SU-DHL-6 (cell line): Measurements from ENCODE around the gene TSNAX.
"Not testable (repeated sequence)": the region's sequence is repeated elsewhere in the genome, so short reads cannot be mapped to it uniquely, and the experiment has no call there.

Source experiments
- EZH2phosphoT487 ChIP-seq: fragments of 200-600 bp; sonication (generic), shearing (Covaris generic); conservative IDR thresholded peaks from 2 replicates; pipeline ENCODE4 v1.6.1; 2018; ENCODE audit warnings: mild to moderate bottlenecking, antibody characterized with exemption, low read length, moderate library complexity, mixed read lengths
- TF ChIP-seq, protein P1 (sequence below): fragments of 200-600 bp; sonication (generic); IDR thresholded peaks from one replicate; pipeline ENCODE4 v1.5.1; 2017; ENCODE audit warnings: antibody characterized with exemption, mild to moderate bottlenecking, low read length, moderate library complexity; ENCODE audit not compliant: insufficient read depth, poor library complexity, severe bottlenecking

DNA sequence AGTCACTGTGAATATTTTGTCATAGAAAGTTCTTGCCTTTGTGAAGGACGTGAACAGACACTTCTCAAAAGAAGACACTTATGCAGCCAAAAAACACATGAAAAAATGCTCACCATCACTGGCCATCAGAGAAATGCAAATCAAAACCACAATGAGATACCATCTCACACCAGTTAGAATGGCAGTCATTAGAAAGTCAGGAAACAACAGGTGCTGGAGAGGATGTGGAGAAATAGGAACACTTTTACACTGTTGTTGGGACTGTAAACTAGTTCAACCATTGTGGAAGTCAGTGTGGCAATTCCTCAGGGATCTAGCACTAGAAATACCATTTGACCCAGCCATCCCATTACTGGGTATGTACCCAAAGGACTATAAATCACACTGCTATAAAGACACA lies 64.8 kb downstream of the TSNAX start:
- TF ChIP-seq, protein P1, sequence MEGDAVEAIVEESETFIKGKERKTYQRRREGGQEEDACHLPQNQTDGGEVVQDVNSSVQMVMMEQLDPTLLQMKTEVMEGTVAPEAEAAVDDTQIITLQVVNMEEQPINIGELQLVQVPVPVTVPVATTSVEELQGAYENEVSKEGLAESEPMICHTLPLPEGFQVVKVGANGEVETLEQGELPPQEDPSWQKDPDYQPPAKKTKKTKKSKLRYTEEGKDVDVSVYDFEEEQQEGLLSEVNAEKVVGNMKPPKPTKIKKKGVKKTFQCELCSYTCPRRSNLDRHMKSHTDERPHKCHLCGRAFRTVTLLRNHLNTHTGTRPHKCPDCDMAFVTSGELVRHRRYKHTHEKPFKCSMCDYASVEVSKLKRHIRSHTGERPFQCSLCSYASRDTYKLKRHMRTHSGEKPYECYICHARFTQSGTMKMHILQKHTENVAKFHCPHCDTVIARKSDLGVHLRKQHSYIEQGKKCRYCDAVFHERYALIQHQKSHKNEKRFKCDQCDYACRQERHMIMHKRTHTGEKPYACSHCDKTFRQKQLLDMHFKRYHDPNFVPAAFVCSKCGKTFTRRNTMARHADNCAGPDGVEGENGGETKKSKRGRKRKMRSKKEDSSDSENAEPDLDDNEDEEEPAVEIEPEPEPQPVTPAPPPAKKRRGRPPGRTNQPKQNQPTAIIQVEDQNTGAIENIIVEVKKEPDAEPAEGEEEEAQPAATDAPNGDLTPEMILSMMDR = not testable (repeated sequence)
- not testable (repeated sequence) for TF ChIP-seq EZH2phosphoT487
